ENCODE results near the gene ZNF497. TPM values are rescaled to one million over a fixed set of nuclear protein-coding genes. Genes with fewer than 3 reads are reported as not detected.

ZNF497 gene
- total RNA-seq, 4 donors from 2014 or later, result 0.70 to 4.4 (median 2.1) TPM; not detected in 1

- TF ChIP-seq CTCF (IDR thresholded peaks at IDR 0.05), result no peak
- Histone ChIP-seq H3K4me1 (peaks cover 0 to 20% (median 13%) of the 10 kb centered on the region in 4 donors), H3K9me3 (no peaks in the 10 kb centered on the region), H3K4me3 (no peak overlapping the region), H3K27ac (no peak overlapping the region), H3K36me3 (no peaks in the 10 kb centered on the region), H3K27me3 (no peaks in the 10 kb centered on the region)
- DNase-seq, result no peak
Measured at GRCh38 chr19:58355215-58355796, 7.2 kb downstream of the ZNF497 start.

GRCh38 chr19:58354478-58355030, 8.0 kb downstream of the ZNF497 start:
- Histone ChIP-seq H3K4me3 (no peak overlapping the region), H3K27me3 (no peaks in the 10 kb centered on the region), H3K36me3 (no peaks in the 10 kb centered on the region), H3K9me3 (no peaks in the 10 kb centered on the region), H3K27ac (no peak overlapping the region), H3K4me1 (peaks cover 0 to 25% (median 13%) of the 10 kb centered on the region in 4 donors)
- no peak for DNase-seq
- TF ChIP-seq CTCF (IDR thresholded peaks at IDR 0.05) (no peak), POLR2A (IDR thresholded peaks at IDR 0.05) (no peak)

GRCh38 chr19:58353717-58354477, 8.7 kb downstream of the ZNF497 start:
- Histone ChIP-seq H3K27me3 (no peaks in the 10 kb centered on the region), H3K27ac (no peak overlapping the region), H3K9me3 (no peaks in the 10 kb centered on the region), H3K4me3 (no peak overlapping the region), H3K36me3 (no peaks in the 10 kb centered on the region), H3K4me1 (peaks cover 0 to 25% (median 13%) of the 10 kb centered on the region in 4 donors)
- no peak for TF ChIP-seq POLR2A (IDR thresholded peaks at IDR 0.05)
- TF ChIP-seq CTCF (IDR thresholded peaks at IDR 0.05), result no peak
- DNase-seq, result no peak

GRCh38 chr19:58352760-58353671, 9.5 kb downstream of the ZNF497 start, which contains the start of gene A1BG:
A1BG (minus strand) TSS chr19:58353492; CDS start chr19:58353437, 55 bp downstream.
- no peak for TF ChIP-seq POLR2A (IDR thresholded peaks at IDR 0.05)
- H3K9me3 ChIP-seq, result no peaks in the 10 kb centered on the region
- no peak within 1 kb of the TSS for H3K27ac ChIP-seq
- no peaks in the 10 kb centered on the region for H3K36me3 ChIP-seq
- H3K27me3 ChIP-seq, result no peaks in the 10 kb centered on the region
- no peak for DNase-seq
- H3K4me1 ChIP-seq, result peaks cover 0 to 25% (median 13%) of the 10 kb centered on the region in 4 donors
- no peak within 1 kb of the TSS for H3K4me3 ChIP-seq

- no peaks in the 10 kb centered on the region for H3K36me3 ChIP-seq
- H3K4me3 ChIP-seq, result no peak overlapping the region
- peaks cover 0 to 24% (median 10%) of the 10 kb centered on the region in 4 donors for H3K4me1 ChIP-seq
- TF ChIP-seq CTCF (IDR thresholded peaks at IDR 0.05), result no peak
- TF ChIP-seq POLR2A (IDR thresholded peaks at IDR 0.05), result no peak
- H3K27me3 ChIP-seq, result no peaks in the 10 kb centered on the region
- no peaks in the 10 kb centered on the region for H3K9me3 ChIP-seq
- no peak for DNase-seq
- H3K27ac ChIP-seq, result no peak overlapping the region
Measured at GRCh38 chr19:58351990-58352755, 10.4 kb downstream of the ZNF497 start.

Data from Peyer's patch (tissue), 4 donors.